Kidney epithelial cell (primary cell): ENCODE data around the gene POLD2. TPM values are rescaled to one million over a fixed set of nuclear protein-coding genes. Genes with fewer than 3 reads are reported as not detected.

Experiments used
- DNase-seq: peaks from one replicate; pipeline ENCODE4 v3.0.0-alpha.2; 2010; ENCODE audit warnings: low read depth
- H3K27me3 ChIP-seq: 2 replicates; pipeline ENCODE4 v1.6.0; 2011; ENCODE audit warnings: low read length; ENCODE audit not compliant: control insufficient read depth, insufficient read depth
- H3K36me3 ChIP-seq: 2 replicates; pipeline ENCODE4 v1.5.1; 2011; ENCODE audit warnings: low read length; ENCODE audit not compliant: control insufficient read depth, insufficient read depth
- H3K4me3 ChIP-seq: 2 replicates; pipeline ENCODE4 v1.5.1; 2011; ENCODE audit warnings: low read depth, mild to moderate bottlenecking, control low read depth, low read length
- total RNA-seq: library from RNA; depleted of rRNA; stranded (reverse); fragments of >200 nt; gene quantifications from 2 replicates; pipeline ENCODE4 v1.2.3, GENCODE V29; 2015
- TF ChIP-seq, protein P1 (sequence below): IDR thresholded peaks from 2 replicates; pipeline ENCODE4 v1.5.1; 2011; ENCODE audit warnings: mild to moderate bottlenecking, moderate library complexity, low read length, control low read depth, inconsistent platforms; ENCODE audit not compliant: insufficient read depth, poor library complexity, severe bottlenecking

POLD2 gene
- total RNA-seq, 1 donor from 2014 or later, result 73.0 TPM

DNA sequence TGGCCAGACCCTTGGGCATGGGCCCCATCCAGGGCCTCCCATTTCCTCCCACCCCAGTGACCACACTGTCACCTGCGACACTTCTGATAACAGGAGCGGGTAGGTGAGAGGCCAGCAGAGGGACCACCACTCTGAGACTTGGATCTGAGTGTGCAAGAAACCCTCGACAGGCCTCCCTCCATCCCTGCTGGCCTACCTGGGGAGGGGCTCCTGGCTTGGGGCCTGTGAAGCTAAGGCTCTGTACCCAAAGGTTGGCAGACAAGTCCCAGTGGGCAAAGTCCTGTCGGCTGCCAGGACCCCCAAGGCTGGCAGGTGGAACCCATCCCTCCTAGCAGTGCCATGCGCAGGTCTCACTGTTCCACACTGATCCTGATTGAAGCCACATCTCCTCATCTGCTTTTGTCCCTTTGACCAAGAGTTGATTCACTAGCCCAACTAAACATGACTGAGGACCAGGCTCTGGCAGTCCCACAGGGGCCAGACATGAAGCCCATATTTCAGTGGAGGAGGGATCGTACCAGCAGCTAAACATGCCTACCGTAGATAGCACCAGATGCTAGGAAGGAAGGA, 56.8 kb downstream of the POLD2 start:
- no peak for DNase-seq
- no peaks in the 10 kb centered on the region for H3K36me3 ChIP-seq
- TF ChIP-seq, protein P1, sequence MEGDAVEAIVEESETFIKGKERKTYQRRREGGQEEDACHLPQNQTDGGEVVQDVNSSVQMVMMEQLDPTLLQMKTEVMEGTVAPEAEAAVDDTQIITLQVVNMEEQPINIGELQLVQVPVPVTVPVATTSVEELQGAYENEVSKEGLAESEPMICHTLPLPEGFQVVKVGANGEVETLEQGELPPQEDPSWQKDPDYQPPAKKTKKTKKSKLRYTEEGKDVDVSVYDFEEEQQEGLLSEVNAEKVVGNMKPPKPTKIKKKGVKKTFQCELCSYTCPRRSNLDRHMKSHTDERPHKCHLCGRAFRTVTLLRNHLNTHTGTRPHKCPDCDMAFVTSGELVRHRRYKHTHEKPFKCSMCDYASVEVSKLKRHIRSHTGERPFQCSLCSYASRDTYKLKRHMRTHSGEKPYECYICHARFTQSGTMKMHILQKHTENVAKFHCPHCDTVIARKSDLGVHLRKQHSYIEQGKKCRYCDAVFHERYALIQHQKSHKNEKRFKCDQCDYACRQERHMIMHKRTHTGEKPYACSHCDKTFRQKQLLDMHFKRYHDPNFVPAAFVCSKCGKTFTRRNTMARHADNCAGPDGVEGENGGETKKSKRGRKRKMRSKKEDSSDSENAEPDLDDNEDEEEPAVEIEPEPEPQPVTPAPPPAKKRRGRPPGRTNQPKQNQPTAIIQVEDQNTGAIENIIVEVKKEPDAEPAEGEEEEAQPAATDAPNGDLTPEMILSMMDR, result no peak
- peaks cover 35% of the 10 kb centered on the region for H3K27me3 ChIP-seq
- no peak overlapping the region for H3K4me3 ChIP-seq

DNA sequence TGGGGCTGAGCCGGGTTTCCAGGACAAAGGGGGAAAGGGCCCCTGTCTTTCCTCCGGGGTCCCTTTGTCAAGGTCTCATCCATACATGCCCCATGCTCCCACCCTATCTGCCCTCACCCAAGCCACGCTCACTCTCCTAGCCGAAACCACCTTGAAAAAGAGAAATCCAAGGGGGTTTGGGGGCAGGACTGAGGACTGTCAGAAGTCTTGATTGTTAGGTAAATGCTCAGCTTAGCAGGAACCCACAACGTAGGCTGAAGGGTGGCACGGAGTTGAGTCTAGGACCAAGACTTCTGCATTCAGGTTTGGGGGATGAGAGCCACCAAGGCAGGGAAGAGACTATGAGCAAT, 57.3 kb downstream of the POLD2 start:
- H3K4me3 ChIP-seq, result no peak overlapping the region
- no peaks in the 10 kb centered on the region for H3K36me3 ChIP-seq
- TF ChIP-seq, protein P1, result no peak

DNA sequence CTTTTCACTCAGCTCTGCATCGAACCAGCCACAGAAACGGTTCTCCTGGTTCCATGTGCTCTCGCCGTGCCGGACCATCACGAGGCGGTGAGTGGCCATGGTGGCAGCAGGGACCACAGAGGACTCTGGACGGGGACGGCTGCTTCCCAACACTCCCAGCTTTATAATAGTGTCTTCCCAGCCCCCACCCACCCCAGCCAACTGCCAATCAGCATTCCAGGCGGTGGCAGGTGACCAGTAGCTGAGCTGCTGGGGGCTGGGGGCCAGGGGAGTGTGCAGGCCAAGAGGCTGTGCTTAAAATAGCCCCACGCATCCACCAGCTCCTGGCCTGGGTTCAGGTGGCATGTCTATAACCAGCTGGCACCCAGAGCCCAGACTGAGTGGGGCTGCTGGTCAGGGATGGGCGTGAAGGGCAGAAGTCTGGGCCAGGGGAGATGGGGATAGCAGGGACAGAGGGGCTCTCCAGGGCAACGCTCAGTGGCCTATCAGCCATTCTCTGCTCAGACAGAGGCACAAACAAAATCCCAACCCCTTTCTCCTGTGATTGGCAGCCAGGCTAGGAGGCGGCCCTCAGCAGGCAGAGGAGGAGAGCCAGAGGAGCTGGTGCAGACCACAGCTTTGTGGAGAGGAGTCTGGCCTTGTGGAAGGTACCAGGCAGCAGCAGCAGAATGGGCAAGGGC, 57.8 kb downstream of the POLD2 start, which contains the start of gene PGAM2:
Gene PGAM2 (minus strand): TSS at position 137 of the 680 bp plus-strand sequence. CDS start 38 bp downstream, at position 99.
- Histone ChIP-seq H3K36me3 (no peaks in the 10 kb centered on the region), H3K4me3 (no peak within 1 kb of the TSS), H3K27me3 (peaks cover 35% of the 10 kb centered on the region)
- TF ChIP-seq, protein P1, result no peak
- DNase-seq, result no peak

More for the DNA sequence above, 57.3 kb downstream of the POLD2 start:
- no peak for DNase-seq
- peaks cover 35% of the 10 kb centered on the region for H3K27me3 ChIP-seq

DNA sequence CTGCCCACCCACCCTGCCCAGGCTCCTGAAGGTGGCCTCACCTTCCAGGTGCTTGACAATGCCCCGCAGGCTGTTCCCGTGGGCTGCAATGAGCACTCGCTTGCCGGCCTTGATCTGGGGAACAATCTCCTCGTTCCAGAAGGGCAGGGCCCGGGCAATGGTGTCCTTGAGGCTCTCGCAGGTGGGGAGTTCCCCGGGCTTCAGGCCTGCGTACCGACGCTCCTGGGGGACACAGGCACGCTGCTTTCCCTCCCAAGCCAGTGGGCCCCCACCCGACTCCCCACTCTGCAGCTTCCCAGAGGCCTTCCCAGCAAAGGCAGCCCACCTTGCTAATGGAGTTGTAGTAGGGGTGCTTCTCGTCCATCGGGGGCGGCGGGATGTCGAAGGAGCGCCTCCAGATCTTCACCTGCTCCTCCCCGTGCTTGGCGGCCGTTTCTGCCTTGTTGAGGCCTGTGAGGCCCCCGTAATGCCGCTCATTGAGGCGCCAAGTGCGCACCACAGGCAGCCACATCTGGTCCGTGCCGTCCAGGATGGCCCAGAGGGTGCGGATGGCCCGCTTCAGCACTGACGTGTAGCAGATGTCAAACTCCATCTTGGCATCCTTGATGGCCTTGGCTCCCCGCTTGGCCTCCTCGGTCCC, 58.4 kb downstream of the POLD2 start:
- Histone ChIP-seq H3K4me3 (no peak overlapping the region), H3K36me3 (no peaks in the 10 kb centered on the region), H3K27me3 (peaks cover 35% of the 10 kb centered on the region)
- DNase-seq, result no peak
- TF ChIP-seq, protein P1, result no peak

Other genes with a start within 250 kb of the POLD2 start
- gene URGCP, start 217.0 kb downstream of the POLD2 start, total RNA-seq, result 30.0 and 30.1 TPM in 2 replicates
- gene UBE2D4, start 197.1 kb downstream of the POLD2 start, total RNA-seq, result 27.4 and 34.0 TPM in 2 replicates
- not detected in 2 replicates for gene SPDYE1, start 125.7 kb downstream of the POLD2 start, total RNA-seq
- gene DBNL, start 78.8 kb downstream of the POLD2 start, total RNA-seq, result 120 and 121 TPM in 2 replicates
- not detected in 2 replicates for gene PGAM2, start 58.0 kb downstream of the POLD2 start, total RNA-seq
- gene POLM, start 41.0 kb downstream of the POLD2 start, total RNA-seq, result 19.8 and 22.1 TPM in 2 replicates
- 81.1 and 82.8 TPM in 2 replicates for gene AEBP1, start 19.2 kb downstream of the POLD2 start, total RNA-seq
- 1.2 and 3.0 TPM in 2 replicates for gene MYL7, start 17.8 kb upstream of the POLD2 start, total RNA-seq
- gene GCK, start 65.9 kb upstream of the POLD2 start, total RNA-seq, result 0.75 and 2.3 TPM in 2 replicates
- 124 and 128 TPM in 2 replicates for gene YKT6, start 77.4 kb upstream of the POLD2 start, total RNA-seq
- gene CAMK2B, start 202.0 kb upstream of the POLD2 start, total RNA-seq, result 0.68 TPM in 1 of 2 replicates, not detected in the other